AG04450 (cell line): Measurements from ENCODE around the gene PARP3. TPM values are rescaled to one million over a fixed set of nuclear protein-coding genes. Genes with fewer than 3 reads are reported as not detected.

ENCODE experiments used
- CTCF ChIA-PET: fragments of 300-600, 350-600 bp; formaldehyde crosslinking; extraction: SDS; loops from one replicate; lab custom pipeline; 2022; ENCODE audit warnings: antibody characterized with exemption, inconsistent platforms; lab: Charles Lee
- POLR2A ChIA-PET: fragments of 350-600 bp; formaldehyde crosslinking; extraction: SDS; loops from one replicate; lab custom pipeline; 2021; ENCODE audit warnings: antibody characterized with exemption, inconsistent platforms; lab: Yijun Ruan, JAX
- DNase-seq: peaks from one replicate; pipeline ENCODE4 v3.0.0-alpha.2; 2011; ENCODE audit warnings: low read depth, low spot score
- H3K27ac ChIP-seq: one replicate; pipeline ENCODE4 v1.5.1; 2012; ENCODE audit warnings: low read depth, low read length, control low read depth
- H3K27me3 ChIP-seq: one replicate; pipeline ENCODE4 v1.6.0; 2012; ENCODE audit warnings: low read length; ENCODE audit not compliant: control insufficient read depth, insufficient read depth
- H3K4me3 ChIP-seq: 2 replicates; pipeline ENCODE4 v1.5.1; 2011; ENCODE audit warnings: mild to moderate bottlenecking, low read depth, low read length, control low read depth
- H3K9me3 ChIP-seq: 2 replicates; pipeline ENCODE4 v1.5.1; 2012; ENCODE audit warnings: low read length; ENCODE audit not compliant: control insufficient read depth, insufficient read depth
- CTCF ChIP-seq: IDR thresholded peaks from 2 replicates; pipeline ENCODE4 v1.5.1; 2011; ENCODE audit warnings: low read depth, low read length, control low read depth, inconsistent platforms
- polyA plus RNA-seq: library from polyadenylated mRNA; depleted of rRNA; stranded (reverse); fragments of >200 nt; gene quantifications from 2 replicates; pipeline ENCODE4 v1.2.3, GENCODE V29; 2011

PARP3 gene
- polyA plus RNA-seq, 1 experiment = 7.5 TPM

GRCh38 chr3:51974963-51975851 is 33.0 kb downstream of the PARP3 start, which contains the start of gene ABHD14A:
Gene ABHD14A (plus strand): TSS chr3:51975064. CDS start chr3:51975136, 72 bp downstream.
- POLR2A ChIA-PET = interaction anchor here (0.6 to 0.9 kb wide), 2 partner anchors 9 to 644 kb away, joined by 3 read pairs; no protein-coding TSS in a partner anchor
- peak within 1 kb of the TSS; percentile 47 for H3K27ac ChIP-seq
- no peak for DNase-seq
- CTCF ChIA-PET = interaction anchor here (0.6 to 3.4 kb wide), 5 partner anchors 8 to 542 kb away, joined by 3 to 48 read pairs (median 6); partner anchors contain the start of genes ACY1, PARP3 and RRP9
- peaks cover 3% of the 10 kb centered on the region; the same call in 1 of the 2 replicates for H3K9me3 ChIP-seq
- H3K27me3 ChIP-seq = no peaks in the 10 kb centered on the region
- TF ChIP-seq CTCF = no peak
- H3K4me3 ChIP-seq = peak within 1 kb of the TSS; percentile 91

- TF ChIP-seq CTCF = peak; percentile 15; the same call in 1 of the 2 replicates
- DNase-seq = no peak
- Histone ChIP-seq H3K9me3 (peaks cover 3% of the 10 kb centered on the region; the same call in 1 of the 2 replicates), H3K27ac (peak overlapping the region; percentile 31), H3K27me3 (no peaks in the 10 kb centered on the region), H3K4me3 (peak overlapping the region; percentile 63)
- POLR2A ChIA-PET = no interaction called here
- CTCF ChIA-PET = interaction anchor here (0.6 to 3.4 kb wide), 4 partner anchors 8 to 542 kb away, joined by 3 to 48 read pairs (median 19); partner anchors contain the start of genes ACY1, PARP3 and RRP9
These were observed 33.8 kb downstream of the PARP3 start for GRCh38 chr3:51975852-51976549.

DNA sequence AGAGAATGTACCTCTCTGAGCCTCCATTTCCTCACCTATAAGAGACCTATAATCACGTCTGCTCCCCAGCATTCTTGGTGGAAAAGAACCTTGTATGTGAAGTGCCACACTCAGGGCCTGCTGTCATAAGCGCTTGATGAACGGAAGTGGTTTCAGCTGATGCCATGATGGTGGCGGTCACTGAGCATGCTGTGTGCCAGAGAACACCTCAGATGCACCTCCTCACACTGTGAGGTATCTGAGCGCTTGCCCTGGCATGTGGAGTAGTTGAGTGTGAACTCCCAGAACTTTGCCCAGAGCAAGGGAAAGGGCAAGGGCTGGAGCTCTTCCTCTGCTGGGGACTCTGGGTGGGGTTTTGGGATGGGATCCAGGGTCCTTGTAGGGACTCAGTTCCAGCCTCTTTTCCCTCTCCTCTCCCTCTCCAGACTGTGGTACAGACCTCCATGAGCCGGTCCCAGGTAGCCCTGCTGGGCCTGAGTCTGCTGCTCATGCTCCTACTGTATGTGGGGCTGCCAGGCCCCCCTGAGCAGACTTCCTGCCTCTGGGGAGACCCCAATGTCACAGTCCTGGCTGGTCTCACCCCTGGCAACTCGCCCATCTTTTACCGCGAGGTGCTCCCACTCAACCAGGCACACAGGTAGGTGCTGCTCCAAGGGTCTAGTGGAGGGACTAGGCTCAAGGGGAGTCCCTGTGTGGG is 35.4 kb downstream of the PARP3 start:
- Histone ChIP-seq H3K27ac (no peak overlapping the region), H3K27me3 (no peaks in the 10 kb centered on the region), H3K9me3 (peaks cover 3% of the 10 kb centered on the region; the same call in 1 of the 2 replicates), H3K4me3 (no peak overlapping the region)
- CTCF ChIA-PET = interaction anchor here (1.3 kb wide), 1 partner anchor 36 kb away, joined by 4 read pairs; the partner anchor contains the start of gene RRP9
- no peak for DNase-seq
- TF ChIP-seq CTCF = no peak
- POLR2A ChIA-PET = no interaction called here

GRCh38 chr3:51978143-51978502 is 36.0 kb downstream of the PARP3 start:
- no peaks in the 10 kb centered on the region for H3K27me3 ChIP-seq
- H3K9me3 ChIP-seq = peaks cover 3% of the 10 kb centered on the region; the same call in 1 of the 2 replicates
- H3K4me3 ChIP-seq = no peak overlapping the region
- POLR2A ChIA-PET = no interaction called here
- CTCF ChIA-PET = no interaction called here
- DNase-seq = no peak
- no peak for TF ChIP-seq CTCF
- H3K27ac ChIP-seq = no peak overlapping the region
